Glomerular visceral epithelial cell (primary cell): ENCODE results near the gene CFDP1.

Experiments
- DNase-seq: peaks from one replicate; pipeline ENCODE4 v3.0.0-alpha.2; 2016; ENCODE audit errors: extremely low spot score

Gene CFDP1

DNA sequence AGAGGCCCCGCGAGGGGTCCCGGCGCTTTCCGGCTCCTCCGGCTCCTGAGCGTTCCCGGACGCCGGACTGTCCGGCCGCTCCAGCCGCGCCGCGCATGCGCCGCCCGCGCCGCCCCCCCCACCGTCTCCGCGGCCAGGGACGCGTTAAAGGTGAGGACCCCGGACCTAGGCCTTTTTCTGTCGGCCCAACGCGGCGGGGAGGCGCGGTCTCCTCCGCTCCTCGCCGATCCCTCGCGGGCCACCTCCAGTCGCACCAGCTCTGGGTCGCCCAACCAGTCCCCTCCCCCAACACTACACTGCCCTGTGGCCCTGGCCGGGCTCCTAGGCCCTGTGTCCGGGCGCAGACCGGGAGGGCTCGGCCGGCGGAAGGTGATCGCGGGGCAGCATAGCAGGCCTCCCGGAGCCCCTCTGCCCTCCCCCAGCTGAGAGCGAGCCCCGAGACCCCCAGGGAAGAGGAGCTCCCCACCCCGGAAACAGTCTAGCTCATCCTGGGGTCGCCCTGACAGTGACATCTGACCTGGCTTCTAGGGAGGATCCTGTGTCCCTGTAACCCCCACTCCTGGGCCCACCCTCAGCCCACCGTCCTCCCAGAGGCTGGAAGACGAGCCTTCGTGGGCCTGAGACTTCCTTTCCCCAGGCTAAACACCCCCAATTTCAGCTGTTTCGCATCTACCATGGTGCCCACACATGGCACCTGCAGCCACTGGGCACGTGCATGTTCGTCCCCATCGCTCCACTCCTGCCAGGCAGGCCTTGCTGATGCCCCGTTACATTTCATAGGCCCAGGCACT lies 167.2 kb downstream of the CFDP1 start:
- peak; percentile 79 for DNase-seq

DNA sequence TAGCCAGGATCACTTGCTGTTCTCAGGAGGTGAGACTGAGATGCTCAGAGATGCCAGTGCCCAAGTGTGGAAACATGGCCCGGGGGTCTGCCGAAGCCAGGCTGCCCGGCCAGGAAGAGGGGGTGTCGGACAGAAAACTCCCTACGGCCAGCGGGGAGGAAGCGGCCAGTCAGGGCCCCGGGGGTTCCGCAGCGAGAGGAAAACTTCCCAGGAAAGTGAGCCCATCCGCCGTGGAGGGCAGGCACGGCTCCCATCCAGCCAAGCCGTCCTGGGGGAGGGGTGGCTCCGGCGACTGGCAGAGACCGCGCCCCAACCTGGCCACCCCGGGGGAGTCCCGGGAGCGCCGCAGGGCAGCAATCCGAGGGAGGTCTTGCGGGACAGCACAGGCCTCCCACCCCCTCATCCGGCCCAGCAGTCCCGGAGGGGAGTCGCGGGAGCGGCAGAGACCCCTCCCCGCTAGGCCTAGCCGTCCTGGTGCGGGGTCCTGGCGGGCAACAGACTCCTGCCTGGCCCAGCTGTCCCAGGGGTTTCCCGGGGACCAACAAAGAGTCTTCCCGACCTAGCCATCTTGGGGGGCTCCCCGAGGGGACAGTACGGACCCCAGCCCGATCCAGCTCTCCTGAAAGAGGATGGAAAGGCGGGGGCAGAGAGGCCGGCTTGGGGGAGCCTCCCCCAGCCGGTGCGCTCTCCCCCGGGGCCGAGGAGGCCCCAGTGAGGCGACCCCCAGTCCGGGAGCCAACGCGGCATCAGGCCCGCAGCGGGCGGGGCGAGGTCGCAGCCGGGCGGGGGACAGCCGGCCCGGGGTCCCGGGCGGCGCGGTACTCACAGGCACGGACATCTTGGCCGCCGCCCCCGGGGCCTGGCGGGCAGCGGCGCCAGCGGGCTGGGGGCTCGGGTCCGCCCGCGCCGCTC lies 168.0 kb downstream of the CFDP1 start:
- no peak for DNase-seq

DNA sequence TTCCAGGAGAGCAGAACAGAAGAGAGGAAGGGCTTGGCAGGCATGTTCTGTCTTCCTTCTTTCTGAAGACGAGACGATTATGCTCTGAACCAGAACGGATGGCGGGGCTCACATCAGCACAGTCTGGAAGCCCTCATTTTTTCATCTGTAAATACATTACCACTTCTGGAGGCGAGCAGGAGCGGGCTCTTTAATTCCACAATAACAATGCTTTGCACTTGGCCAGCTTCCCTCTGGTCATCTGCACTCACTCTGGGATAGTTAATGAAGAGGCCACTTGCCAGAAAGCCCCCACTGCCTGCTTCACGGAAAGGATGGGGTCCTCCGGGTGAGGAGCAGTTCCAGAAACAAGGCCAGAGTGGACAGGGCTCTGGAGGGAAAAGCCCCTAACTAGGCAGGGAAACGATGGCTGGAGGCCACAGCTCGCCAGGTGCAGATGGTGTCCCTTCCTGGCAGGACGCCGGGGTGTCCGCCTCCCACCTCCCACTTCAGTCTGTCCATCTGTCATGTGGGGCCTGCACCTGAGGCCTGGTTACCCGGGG lies 168.8 kb downstream of the CFDP1 start:
- no peak for DNase-seq

DNA sequence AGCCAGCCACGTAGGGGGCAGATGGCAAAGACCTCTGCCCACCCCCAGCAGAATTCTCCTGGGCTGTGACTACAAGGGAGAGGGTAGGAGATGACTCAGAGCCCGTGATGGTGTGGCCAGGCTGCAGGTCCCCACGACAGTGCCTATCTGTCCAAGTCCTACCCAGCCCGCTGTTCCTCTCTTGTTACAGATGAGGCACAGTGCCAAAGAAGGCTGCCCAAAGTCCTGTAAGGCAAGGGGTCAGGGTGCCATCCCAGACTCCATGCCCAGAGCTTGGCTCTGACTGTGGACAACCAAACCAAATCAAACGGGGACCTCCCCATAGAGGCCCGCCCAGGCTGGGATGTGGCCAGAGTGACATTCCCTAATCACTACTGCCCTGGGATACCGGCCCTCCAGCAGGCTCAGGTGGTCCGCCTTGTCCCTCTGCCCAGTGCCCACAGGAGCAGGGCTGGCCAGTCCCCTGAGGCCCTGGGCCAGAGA lies 169.3 kb downstream of the CFDP1 start:
- peak; percentile 52 for DNase-seq

DNA sequence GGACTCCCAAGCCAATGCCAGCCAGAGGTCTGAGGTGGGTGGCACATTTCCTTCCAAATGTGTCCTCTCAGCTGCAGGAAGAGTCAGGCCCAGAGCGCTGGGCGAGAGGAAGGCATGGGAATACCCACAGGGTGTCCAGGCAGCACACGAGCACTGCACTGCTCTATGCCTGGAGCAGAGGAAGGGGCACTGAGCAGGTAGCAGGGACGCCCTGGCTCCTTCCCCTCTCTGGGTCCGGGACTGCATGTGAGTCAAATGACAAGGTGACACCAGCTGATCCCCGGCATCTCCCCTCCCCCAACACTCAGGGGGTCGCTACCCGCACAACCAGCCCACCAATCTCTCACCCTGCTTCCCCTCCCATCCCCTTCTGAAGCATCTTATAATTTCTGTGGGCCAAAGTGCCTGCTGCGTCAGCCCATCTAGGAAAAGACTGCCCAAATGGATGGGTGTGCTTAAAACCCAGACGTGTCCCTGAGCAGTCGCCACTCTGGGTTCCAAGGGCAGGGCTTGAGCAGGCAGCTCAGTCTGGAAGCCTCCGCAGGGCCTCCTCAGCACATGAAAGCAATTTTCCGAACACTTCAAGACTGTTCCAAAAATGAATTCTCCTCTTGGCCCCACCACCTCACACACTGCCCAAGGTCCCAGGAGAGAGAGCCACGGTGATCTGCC lies 169.9 kb downstream of the CFDP1 start:
- DNase-seq, result no peak

DNA sequence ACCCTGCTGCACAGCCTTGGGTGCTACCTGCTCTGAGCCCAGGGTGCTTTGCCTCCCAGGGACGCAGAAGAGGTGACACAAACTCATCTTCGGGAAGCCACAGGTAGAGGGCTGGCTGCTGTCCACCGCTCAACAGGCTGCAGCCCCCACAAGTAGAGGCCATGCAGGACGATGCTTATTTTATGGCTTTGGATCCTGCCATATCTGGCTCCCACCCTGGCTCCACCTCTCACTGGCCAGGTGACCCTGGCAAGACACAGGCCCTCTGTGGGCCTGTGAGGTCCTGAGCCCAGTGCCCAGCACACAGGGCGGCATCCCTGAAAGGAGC lies 170.5 kb downstream of the CFDP1 start:
- DNase-seq, result no peak

DNA sequence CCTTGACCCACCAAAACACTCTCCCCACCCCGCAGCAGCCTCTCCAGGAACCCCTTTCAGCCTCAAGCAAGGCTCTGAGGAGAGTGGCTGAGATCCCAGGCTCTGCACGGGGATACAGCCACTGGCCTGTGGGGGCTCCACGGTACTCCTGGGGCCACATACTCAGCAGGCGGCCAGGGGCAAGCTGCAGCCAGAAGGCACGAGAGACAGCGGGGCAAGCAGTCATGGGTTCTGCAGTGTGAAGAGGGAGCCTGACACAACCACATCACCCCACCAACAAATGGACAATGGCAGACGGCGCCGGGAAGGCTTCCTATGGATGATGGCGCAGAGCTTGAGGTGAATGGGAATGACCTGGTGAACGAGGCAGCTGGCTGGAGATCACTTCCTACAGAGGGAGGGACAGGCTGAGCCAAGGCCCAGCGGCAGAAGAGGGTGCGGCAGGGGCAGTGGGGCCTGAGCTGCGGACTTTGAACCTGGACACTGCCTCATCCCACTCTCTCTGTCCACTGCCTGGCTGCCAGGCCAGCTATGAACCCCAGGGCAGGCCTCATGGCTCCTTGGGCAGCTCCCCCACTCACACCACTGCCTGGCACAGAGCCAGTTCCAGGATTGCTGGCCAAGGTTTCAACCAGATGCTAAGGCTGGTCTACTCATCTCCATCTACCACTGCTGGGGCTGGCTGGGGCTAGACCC lies 171.1 kb downstream of the CFDP1 start:
- DNase-seq, result peak; percentile 53

DNA sequence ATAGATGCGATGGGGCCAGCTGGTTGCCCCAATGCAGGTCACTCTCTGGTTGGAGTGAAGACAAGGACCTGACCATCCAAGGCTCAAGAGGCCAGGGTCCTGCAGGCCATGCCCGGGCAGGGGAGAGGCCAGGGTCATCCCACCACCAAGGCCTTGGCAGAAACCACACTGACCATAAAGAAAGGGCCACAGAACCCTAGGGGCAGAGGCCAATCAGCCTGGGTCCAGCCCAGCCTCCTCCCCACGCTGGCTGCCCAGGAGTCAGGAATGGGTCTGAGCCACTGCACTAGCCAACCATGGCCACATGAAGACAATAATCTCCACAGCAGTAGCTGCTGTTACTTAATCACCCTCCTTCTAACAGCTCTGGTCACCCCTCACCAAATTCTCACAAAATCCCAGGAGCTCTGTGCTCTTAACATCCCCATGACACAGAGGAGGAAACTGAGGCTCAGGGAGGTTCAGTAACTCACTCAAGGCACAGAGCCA lies 171.7 kb downstream of the CFDP1 start:
- DNase-seq, result no peak

DNA sequence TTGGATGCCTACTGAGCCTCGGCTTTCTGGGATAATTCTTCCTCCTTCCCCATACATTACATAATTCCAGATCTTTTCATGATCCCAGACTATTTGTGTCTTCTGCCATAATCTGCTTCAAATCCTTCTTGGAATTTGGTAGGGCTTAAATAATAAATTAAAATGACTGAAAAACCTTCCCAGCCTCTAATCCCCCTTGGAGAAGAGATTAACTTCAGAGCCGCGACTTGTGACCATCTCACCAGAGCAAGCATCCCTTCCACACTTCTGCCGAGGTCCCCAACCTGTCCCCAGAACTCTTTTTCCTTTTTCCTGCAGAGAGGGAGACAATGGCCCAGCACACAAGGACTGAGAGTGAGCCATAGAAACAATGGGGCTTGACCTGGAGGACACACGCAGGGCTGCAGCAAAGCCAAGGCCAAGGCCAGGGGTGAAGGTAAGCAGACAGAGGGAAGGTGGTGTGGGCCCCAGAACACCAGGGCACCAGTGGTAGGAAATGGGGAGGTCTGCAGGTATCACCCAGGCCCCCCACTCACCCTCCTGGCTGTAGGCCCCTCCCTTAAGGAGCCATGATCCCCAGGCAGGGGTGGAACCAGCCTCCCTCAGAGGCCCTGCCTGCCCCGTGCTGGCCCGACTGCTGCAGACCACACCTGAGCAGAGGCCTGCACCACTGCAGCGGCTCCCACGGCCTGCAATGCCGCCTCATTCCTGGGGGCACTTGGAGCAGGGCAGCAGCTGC lies 172.3 kb downstream of the CFDP1 start:
- no peak for DNase-seq

DNA sequence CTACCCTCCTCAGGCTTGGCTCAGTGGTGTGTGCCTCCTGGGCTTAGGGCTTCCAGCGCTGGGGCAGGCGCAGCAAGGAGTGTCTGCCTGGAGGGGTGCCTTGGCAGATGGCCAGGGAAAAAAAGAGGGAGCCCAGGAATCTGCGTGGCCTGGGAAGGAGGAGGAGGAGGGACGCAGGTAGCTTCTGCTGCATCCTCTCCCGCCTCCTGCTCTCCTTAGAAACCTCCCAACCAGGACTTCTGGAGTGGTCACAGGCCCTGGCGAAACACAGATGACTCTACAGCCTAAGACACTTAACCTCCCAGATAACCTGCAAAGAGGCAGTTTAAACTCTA lies 174.5 kb downstream of the CFDP1 start:
- DNase-seq, result no peak

DNA sequence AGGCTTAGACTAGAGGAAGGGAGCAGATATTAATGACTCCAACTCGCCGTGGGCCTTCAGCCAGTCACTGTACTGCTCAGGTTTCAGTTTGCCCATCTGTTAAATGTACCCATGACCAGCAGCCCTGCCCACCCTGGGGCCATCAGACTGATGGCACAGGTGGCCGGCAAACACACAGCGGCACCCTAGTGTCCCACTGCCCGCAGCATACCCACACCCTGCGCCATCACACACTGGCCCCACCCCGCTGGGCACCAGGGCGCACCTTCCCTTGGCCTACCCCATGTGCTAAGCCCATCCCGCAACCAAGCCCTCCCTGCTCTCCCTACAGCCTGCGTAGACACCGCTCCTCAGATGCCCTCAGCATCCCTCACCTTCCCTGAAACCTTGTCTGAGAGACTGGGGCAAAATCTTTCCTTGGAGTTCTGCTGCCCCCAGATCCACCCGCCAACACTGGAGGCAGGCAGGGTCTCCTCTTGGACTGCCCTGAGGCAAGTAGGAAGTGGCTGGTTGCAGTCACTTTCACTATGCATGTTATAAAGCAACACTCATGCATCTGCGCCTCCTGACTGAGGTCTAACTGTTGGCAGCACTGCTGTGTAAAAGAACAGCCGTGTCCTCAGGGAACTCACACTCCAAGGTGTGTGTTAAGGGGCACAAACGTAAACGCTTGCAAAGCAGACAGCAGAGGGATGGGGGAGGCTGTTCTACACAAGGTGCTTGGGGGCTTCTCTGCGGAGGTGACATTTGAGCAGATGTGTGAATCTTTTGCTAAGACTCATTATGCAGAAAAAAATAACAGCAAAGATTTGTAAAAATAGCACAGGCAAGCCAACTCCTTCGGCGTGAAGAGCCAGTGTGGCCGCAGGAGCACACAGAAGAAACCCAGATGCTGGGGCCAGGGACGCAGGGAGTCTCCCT lies 175.2 kb downstream of the CFDP1 start:
- no peak for DNase-seq

DNA sequence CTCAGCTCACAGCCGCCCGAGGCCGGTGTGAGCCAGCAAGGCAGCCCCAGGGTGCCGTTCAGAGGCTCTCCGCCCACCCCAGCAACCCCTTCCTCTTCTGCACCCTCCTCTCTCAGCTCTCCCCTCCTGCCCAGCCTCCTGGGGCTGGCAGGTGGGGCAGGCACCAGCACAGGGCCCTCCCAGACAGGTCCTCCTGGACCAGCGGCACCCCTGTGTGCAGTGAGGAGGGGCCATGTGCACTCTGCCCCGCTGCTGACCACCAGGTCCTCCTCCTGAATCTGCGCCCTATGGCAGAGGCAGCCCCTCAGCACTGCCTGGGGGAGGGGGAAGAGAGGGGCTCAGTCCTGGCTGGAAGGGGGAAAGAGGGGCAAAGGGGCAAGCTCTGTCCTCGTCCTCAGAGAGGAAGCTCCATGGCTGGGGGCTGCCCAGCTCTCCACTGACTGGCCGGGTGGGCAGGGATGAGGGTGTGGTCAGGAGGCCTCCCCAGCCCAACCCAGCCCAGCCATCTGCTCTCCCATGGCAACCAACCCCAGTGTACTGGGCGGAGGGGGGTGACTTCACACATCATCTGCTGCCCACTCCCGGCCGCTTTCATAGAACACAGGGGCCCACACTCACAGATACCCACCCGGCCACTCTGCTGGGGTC lies 176.5 kb downstream of the CFDP1 start:
- no peak for DNase-seq

DNA sequence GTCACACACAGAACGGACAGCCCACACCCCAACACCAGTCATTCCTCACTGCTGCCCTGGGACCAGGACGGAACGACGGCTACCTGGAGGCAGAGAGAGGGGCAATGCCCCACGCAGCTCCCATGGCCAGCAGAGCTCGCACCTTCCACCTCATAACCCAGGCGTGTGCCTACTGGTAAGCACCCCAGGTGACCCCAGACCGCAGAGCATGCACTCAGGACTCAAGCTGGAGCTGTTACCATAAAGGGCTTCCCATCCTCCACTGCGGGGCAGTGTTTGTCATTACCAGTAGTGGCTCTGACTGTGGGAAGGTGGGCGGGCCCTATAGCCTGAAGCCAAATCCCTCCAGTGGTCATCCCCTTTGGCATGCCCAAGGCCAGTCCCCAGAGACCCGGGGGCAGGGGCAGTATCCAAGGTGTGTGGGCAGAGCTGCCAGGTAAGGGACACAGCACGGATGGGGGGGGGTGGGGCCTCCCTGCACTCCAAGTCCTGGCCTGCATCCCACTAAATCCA lies 177.2 kb downstream of the CFDP1 start:
- no peak for DNase-seq

DNA sequence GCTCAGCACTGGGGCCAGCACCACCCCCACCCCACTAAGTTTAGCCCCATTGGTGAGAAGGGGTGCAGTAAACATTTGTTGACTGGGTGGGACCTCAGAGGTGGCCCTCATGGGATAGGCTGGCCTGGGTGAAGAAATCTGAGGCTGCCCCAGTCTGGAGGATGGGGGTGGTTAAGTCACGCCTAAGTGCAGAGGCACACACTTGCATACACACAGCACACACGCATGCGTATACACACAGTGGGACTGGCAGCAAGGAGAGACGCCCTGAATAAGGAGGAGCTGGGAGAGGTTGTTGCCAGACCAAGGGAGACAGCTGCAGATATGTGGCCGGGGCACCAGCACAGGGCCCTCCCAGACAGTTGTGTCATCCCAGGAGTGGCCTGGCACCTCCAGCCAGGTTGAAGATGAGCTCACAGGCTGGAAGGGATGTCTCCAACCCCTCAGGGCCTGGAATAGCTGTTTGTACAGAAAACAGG lies 178.9 kb downstream of the CFDP1 start:
- DNase-seq, result peak; percentile 83

DNA sequence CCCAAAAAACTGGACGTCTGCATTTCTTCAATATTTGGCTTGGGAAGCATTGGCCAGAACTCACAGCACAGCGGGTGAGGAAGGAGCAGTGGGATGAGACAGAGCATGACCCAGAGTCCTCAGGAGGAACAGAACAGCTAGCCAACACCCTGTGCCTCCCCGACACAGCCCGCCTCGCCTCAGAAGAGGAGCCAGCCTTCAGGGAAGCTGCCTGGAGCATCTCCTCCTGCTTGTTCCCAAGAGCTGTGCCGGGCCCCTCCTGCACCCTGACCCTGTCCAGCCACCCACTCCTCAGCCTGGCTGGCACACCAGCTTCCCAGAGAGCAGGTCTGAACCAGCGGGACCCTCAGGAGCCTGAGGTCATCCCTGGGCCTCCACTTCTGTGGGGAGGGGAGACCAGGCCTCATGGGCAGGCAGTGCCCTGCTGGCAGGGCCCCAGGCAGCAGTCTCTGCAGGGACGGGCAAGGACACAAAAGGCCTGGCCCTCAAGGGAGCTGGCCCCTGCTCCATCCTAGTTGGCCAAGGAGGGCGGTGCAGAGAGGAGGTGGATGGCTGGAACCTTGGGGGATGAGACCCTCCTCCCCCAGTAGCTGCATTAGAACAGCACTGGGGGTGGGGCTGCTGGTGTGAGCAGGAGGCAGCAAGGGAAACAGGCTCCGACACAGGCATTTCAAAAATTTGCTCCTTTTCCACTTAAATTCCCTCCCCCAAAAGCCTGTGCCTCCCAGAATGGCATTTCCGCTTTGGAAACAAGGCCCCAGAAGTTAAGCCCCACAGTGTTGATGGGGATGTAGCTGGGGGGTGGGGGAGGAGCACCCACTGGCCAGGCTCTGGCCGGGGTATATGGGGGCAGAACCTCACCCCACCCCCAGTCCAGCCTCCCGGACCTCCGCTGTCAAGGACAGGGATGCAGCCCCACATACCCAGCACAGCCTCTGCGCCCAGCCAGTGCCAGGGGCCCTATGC lies 180.1 kb downstream of the CFDP1 start:
- DNase-seq, result peak; percentile 40

DNA sequence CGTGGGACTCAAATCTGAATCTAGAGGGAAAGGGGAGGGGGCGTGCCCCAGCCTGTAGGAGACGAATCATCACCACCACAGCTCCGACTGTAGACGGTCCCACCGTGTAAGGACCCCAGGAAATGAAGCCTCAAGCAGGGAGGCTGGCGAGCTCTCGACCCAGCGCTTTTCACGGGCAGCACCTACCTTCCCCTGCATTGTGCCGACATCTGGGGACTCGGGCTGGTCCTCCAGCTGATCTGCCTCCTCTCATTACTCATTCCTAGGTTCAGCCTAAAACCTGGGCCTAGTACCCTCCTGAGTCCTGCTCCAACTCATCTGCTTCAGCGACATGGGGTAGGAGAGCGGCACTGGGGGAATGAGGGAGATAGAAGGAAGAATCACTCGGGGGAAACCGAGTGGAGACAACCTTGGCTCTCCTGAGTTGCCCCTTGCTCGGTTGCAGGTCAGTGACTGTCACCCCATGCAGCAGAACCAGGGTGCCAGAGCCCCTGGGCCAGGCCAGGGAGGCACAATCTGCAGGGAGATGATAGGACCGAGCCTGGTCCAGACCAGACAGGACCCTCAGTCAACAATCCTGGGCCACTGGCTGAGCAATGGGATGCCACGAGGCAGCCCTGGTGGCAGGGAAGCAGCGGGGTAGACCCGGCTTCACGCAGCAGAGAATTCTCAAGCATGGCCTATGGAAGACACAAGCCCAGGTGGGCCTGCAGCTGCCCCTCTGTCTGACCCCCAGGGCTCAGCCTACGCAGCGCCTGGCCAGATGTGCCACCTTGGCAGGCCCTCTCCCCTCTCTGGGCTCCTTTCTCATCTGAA lies 181.0 kb downstream of the CFDP1 start:
- no peak for DNase-seq
